T-helper 2 cell treated with Interferon-gamma antibody and Interleukin-4, amounts not matched to agents 5 μg/mL and 100 μg/mL, for 36 hours (primary cell): ENCODE measurements around the gene FITM1.

ENCODE experiments used
- DNase-seq: peaks from one replicate; pipeline ENCODE4 v3.0.0; 2021; ENCODE audit warnings: low spot score
- H3K27ac Mint-ChIP-seq: one replicate; pipeline ENCODE4 v1.8.0; 2021; ENCODE audit warnings: mild to moderate bottlenecking, mixed read lengths
- H3K27me3 Mint-ChIP-seq: one replicate; pipeline ENCODE4 v1.8.0; 2021; ENCODE audit warnings: low read depth, mixed read lengths
- H3K36me3 Mint-ChIP-seq: one replicate; pipeline ENCODE4 v1.8.0; 2021; ENCODE audit warnings: low read depth, mixed read lengths
- H3K4me1 Mint-ChIP-seq: one replicate; pipeline ENCODE4 v1.8.0; 2021; ENCODE audit warnings: low read depth, mixed read lengths
- H3K4me3 Mint-ChIP-seq: one replicate; pipeline ENCODE4 v1.8.0; 2022; ENCODE audit warnings: mild to moderate bottlenecking, moderate library complexity, mixed read lengths
- H3K9me3 Mint-ChIP-seq: one replicate; pipeline ENCODE4 v1.8.0; 2021; ENCODE audit warnings: mixed read lengths

Gene FITM1, protein sequence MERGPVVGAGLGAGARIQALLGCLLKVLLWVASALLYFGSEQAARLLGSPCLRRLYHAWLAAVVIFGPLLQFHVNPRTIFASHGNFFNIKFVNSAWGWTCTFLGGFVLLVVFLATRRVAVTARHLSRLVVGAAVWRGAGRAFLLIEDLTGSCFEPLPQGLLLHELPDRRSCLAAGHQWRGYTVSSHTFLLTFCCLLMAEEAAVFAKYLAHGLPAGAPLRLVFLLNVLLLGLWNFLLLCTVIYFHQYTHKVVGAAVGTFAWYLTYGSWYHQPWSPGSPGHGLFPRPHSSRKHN

GRCh38 chr14:24130380-24130716 is at the start of gene FITM1:
FITM1 (plus strand) TSS chr14:24130659; CDS start chr14:24131564, 905 bp downstream.
- H3K27ac Mint-ChIP-seq = no peak within 1 kb of the TSS
- H3K4me1 Mint-ChIP-seq = peaks cover 20% of the 10 kb centered on the region
- no peaks in the 10 kb centered on the region for H3K9me3 Mint-ChIP-seq
- no peaks in the 10 kb centered on the region for H3K27me3 Mint-ChIP-seq
- peaks cover 5% of the 10 kb centered on the region for H3K36me3 Mint-ChIP-seq
- no peak within 1 kb of the TSS for H3K4me3 Mint-ChIP-seq
- no peak for DNase-seq

DNA sequence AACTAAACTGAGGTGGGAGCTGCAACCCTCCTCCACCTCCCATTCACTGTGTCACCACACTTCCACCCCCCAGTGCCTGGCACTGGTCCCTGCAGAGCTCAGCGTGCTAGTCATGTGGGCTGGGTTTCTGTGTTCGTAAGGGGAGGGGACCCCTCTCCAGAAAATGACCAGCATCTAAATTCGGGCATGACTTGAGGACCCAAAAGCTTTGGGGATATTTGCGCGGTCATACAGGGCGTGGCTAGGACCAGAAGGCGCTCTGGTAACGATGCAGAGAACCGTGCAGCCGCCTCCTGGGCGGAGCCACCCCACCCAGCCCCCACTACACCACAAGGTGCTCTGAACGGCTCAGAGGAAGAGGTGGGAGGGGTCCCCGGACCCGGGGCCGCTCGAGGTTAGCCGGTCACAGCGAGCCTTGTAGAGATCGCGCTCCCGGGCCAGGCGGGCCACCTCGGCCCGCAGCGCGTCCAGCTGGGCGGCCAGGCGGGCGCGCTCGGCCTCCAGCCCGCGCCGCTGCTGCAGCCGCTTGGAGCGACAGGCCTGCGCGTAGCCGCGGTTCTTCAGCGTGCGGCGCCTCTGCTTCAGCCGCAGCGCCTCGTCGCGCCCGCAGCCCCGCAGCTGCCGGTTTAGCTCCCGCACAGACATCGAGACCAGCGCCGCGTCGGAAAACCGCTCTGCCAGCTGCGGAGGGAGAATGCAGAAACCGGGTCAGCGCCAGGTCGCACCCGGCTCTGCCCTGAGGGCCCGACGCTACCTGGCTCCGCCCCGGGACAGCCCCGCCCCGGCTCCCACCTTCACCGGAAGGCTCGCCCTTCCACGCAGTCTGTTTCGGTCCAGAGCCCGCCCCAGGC is 49.3 kb upstream of the FITM1 start:
- no peaks in the 10 kb centered on the region for H3K36me3 Mint-ChIP-seq
- H3K27ac Mint-ChIP-seq = peak overlapping the region; percentile 74
- no peaks in the 10 kb centered on the region for H3K9me3 Mint-ChIP-seq
- H3K27me3 Mint-ChIP-seq = peaks cover 5% of the 10 kb centered on the region
- peak overlapping the region; percentile 82 for H3K4me3 Mint-ChIP-seq
- peak; percentile 81 for DNase-seq
- H3K4me1 Mint-ChIP-seq = peaks cover 19% of the 10 kb centered on the region

- H3K9me3 Mint-ChIP-seq = no peaks in the 10 kb centered on the region
- no peak for DNase-seq
- H3K4me1 Mint-ChIP-seq = peaks cover 19% of the 10 kb centered on the region
- H3K4me3 Mint-ChIP-seq = peak overlapping the region; percentile 79
- H3K27me3 Mint-ChIP-seq = peaks cover 5% of the 10 kb centered on the region
- H3K27ac Mint-ChIP-seq = peak overlapping the region; percentile 79
- no peaks in the 10 kb centered on the region for H3K36me3 Mint-ChIP-seq
Observed at GRCh38 chr14:24081739-24082211, 48.7 kb upstream of the FITM1 start.

GRCh38 chr14:24082411-24083080 is 47.9 kb upstream of the FITM1 start:
- Mint-ChIP-seq H3K9me3 (no peaks in the 10 kb centered on the region), H3K4me1 (peaks cover 19% of the 10 kb centered on the region), H3K27ac (peak overlapping the region; percentile 79), H3K36me3 (no peaks in the 10 kb centered on the region), H3K4me3 (peak overlapping the region; percentile 79), H3K27me3 (peaks cover 5% of the 10 kb centered on the region)
- no peak for DNase-seq

GRCh38 chr14:24083462-24083861 is 47.0 kb upstream of the FITM1 start:
- Mint-ChIP-seq H3K36me3 (no peaks in the 10 kb centered on the region), H3K27ac (no peak overlapping the region), H3K4me3 (no peak overlapping the region), H3K4me1 (peaks cover 19% of the 10 kb centered on the region), H3K9me3 (no peaks in the 10 kb centered on the region), H3K27me3 (peaks cover 5% of the 10 kb centered on the region)
- DNase-seq = no peak

GRCh38 chr14:24084440-24084839 is 46.0 kb upstream of the FITM1 start:
- H3K27me3 Mint-ChIP-seq = peaks cover 5% of the 10 kb centered on the region
- no peaks in the 10 kb centered on the region for H3K36me3 Mint-ChIP-seq
- H3K9me3 Mint-ChIP-seq = no peaks in the 10 kb centered on the region
- H3K4me3 Mint-ChIP-seq = no peak overlapping the region
- H3K27ac Mint-ChIP-seq = no peak overlapping the region
- no peak for DNase-seq
- peaks cover 17% of the 10 kb centered on the region for H3K4me1 Mint-ChIP-seq

DNA sequence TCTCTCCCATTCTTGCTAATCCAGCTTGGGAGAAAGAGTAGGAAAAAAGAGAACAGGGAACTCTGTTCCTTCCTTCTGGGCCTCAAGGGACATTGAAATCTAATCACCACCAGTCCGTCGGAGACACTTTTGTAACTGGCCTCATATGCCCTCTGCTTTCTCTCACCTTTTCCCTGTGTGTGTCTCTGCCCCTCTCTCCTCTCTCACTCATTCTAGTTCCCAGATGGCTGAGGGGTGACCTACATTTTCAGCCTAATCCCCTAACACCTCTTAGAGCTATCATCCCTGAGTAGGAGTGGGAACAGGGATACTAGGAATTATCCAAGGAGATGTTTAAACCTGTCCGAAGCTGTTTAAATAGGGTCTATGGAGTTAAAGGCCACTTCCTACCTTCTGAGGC is 45.2 kb upstream of the FITM1 start:
- DNase-seq = no peak
- no peak overlapping the region for H3K27ac Mint-ChIP-seq

GRCh38 chr14:24086193-24086955 is 44.1 kb upstream of the FITM1 start:
- H3K36me3 Mint-ChIP-seq = no peaks in the 10 kb centered on the region
- peaks cover 15% of the 10 kb centered on the region for H3K4me1 Mint-ChIP-seq
- no peak for DNase-seq
- no peak overlapping the region for H3K27ac Mint-ChIP-seq
- no peaks in the 10 kb centered on the region for H3K9me3 Mint-ChIP-seq
- no peak overlapping the region for H3K4me3 Mint-ChIP-seq
- H3K27me3 Mint-ChIP-seq = peaks cover 5% of the 10 kb centered on the region

More for the DNA sequence above, 45.2 kb upstream of the FITM1 start:
- H3K9me3 Mint-ChIP-seq = no peaks in the 10 kb centered on the region
- peaks cover 5% of the 10 kb centered on the region for H3K27me3 Mint-ChIP-seq
- no peak overlapping the region for H3K4me3 Mint-ChIP-seq
- peaks cover 18% of the 10 kb centered on the region for H3K4me1 Mint-ChIP-seq
- H3K36me3 Mint-ChIP-seq = no peaks in the 10 kb centered on the region

DNA sequence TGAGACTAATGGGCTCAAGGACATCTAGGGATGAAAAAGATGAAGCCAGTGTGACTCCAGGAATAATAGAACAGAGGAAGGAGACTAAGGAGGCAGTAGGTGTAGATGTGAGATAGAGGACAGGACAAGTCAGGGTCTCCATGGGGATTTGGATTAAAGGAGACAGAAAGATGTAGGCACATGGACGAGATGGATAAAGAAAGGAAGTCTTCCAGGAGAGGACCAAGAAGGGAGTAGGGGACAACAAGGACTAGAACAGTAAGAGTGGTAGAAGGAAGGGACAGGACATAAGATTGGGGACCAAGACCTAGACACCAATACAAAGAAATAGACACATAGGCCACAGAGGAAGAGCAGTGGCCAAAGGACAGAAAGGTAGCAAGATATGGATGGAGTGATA is 43.5 kb upstream of the FITM1 start:
- H3K36me3 Mint-ChIP-seq = no peaks in the 10 kb centered on the region
- DNase-seq = no peak
- peaks cover 12% of the 10 kb centered on the region for H3K4me1 Mint-ChIP-seq
- H3K4me3 Mint-ChIP-seq = no peak overlapping the region
- H3K27ac Mint-ChIP-seq = no peak overlapping the region
- H3K27me3 Mint-ChIP-seq = peaks cover 3% of the 10 kb centered on the region
- no peaks in the 10 kb centered on the region for H3K9me3 Mint-ChIP-seq

GRCh38 chr14:24088095-24088494 is 42.4 kb upstream of the FITM1 start:
- Mint-ChIP-seq H3K9me3 (no peaks in the 10 kb centered on the region), H3K4me1 (peaks cover 14% of the 10 kb centered on the region), H3K36me3 (no peaks in the 10 kb centered on the region), H3K27me3 (no peaks in the 10 kb centered on the region), H3K4me3 (no peak overlapping the region), H3K27ac (no peak overlapping the region)
- no peak for DNase-seq

DNA sequence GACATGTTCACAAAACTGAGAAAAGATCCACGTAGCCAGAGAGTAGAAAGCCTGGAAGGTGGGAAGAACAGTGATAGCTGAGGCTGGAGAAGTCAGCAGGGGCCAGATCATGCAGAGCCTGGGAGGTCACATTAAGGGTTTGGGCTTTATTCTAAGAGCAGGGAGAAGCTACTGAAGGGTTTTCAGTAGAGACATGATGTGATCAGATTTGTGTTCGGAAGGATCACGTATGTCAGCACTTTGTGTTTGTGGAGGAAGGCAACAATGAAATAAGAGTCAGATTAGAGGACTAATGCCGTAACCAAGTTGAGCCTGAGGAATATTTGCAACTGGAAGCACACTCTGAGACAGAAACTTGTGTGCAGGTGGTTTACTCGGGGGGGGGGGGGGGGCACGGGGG is 40.6 kb upstream of the FITM1 start:
- Mint-ChIP-seq H3K4me3 (no peak overlapping the region), H3K4me1 (peaks cover 21% of the 10 kb centered on the region), H3K36me3 (peaks cover 2% of the 10 kb centered on the region), H3K27me3 (no peaks in the 10 kb centered on the region), H3K9me3 (no peaks in the 10 kb centered on the region), H3K27ac (no peak overlapping the region)
- no peak for DNase-seq

- H3K4me3 Mint-ChIP-seq = peak overlapping the region; percentile 19
Observed at GRCh38 chr14:24092110-24092504, 38.4 kb upstream of the FITM1 start.

GRCh38 chr14:24092505-24093206 is 37.8 kb upstream of the FITM1 start:
- H3K27ac Mint-ChIP-seq = peak overlapping the region; percentile 87
- peak overlapping the region; percentile 100 for H3K4me3 Mint-ChIP-seq
- H3K4me1 Mint-ChIP-seq = peaks cover 36% of the 10 kb centered on the region
- no peak for DNase-seq
- H3K9me3 Mint-ChIP-seq = no peaks in the 10 kb centered on the region
- no peaks in the 10 kb centered on the region for H3K27me3 Mint-ChIP-seq
- H3K36me3 Mint-ChIP-seq = peaks cover 19% of the 10 kb centered on the region

More at GRCh38 chr14:24092110-24092504, 38.4 kb upstream of the FITM1 start:
- Mint-ChIP-seq H3K9me3 (no peaks in the 10 kb centered on the region), H3K27ac (no peak overlapping the region), H3K36me3 (peaks cover 19% of the 10 kb centered on the region), H3K27me3 (no peaks in the 10 kb centered on the region), H3K4me1 (peaks cover 36% of the 10 kb centered on the region)
- no peak for DNase-seq
